H9 (cell line): ENCODE data around the gene KDM4E. TPM values are rescaled to one million over a fixed set of nuclear protein-coding genes. Genes with fewer than 3 reads are reported as not detected.
"Not testable (repeated sequence)": the region's sequence is repeated elsewhere in the genome, so short reads cannot be mapped to it uniquely, and the experiment has no call there.

Experiments used
- DNase-seq: peaks from one replicate; pipeline ENCODE4 v3.0.0-alpha.2; 2017
- H2AFZ ChIP-seq: one replicate; pipeline ENCODE4 v1.6.1; 2013; ENCODE audit warnings: mild to moderate bottlenecking, low read length, control low read depth, moderate library complexity
- H2AK5ac ChIP-seq: 2 replicates; pipeline ENCODE4 v1.6.1; 2013; ENCODE audit warnings: low read length, control low read depth, mixed read lengths; ENCODE audit not compliant: insufficient read length
- H2BK120ac ChIP-seq: one replicate; pipeline ENCODE4 v1.6.1; 2013; ENCODE audit warnings: low read depth, mild to moderate bottlenecking, low read length, control low read depth, inconsistent platforms; ENCODE audit not compliant: poor library complexity, severe bottlenecking
- H2BK12ac ChIP-seq: 2 replicates; pipeline ENCODE4 v1.6.1; 2013; ENCODE audit warnings: low read length, control low read depth, mixed read lengths, low read depth; ENCODE audit not compliant: insufficient read length
- H2BK15ac ChIP-seq: 2 replicates; pipeline ENCODE4 v1.6.1; 2013; ENCODE audit warnings: low read depth, low read length, control low read depth
- H2BK20ac ChIP-seq: one replicate; pipeline ENCODE4 v1.6.1; 2013; ENCODE audit warnings: low read depth, mild to moderate bottlenecking, low read length, control low read depth, inconsistent platforms; ENCODE audit not compliant: poor library complexity, severe bottlenecking
- H2BK5ac ChIP-seq: 2 replicates; pipeline ENCODE4 v1.6.1; 2013; ENCODE audit warnings: low read length, control low read depth, mixed read lengths; ENCODE audit not compliant: insufficient read length
- H3K14ac ChIP-seq: 2 replicates; pipeline ENCODE4 v1.6.1; 2013; ENCODE audit warnings: low read length, control low read depth; ENCODE audit not compliant: insufficient read depth
- H3K18ac ChIP-seq: 2 replicates; pipeline ENCODE4 v1.6.1; 2013; ENCODE audit warnings: low read depth, mild to moderate bottlenecking, mixed read lengths, low read length, control low read depth; ENCODE audit not compliant: insufficient read length
- H3K23ac ChIP-seq: 2 replicates; pipeline ENCODE4 v1.6.1; 2013; ENCODE audit warnings: low read length, control low read depth, mixed read lengths, low read depth; ENCODE audit not compliant: insufficient read length
- H3K23me2 ChIP-seq: 2 replicates; pipeline ENCODE4 v1.6.1; 2013; ENCODE audit warnings: low read depth, mild to moderate bottlenecking, mixed read lengths, low read length, control low read depth; ENCODE audit not compliant: insufficient read length, poor library complexity, severe bottlenecking
- H3K27ac ChIP-seq: 2 replicates; pipeline ENCODE4 v1.5.1; 2013; ENCODE audit warnings: low read length, control low read depth, mixed read lengths, low read depth; ENCODE audit not compliant: insufficient read length
- H3K27me3 ChIP-seq: 2 replicates; pipeline ENCODE4 v1.6.1; 2013; ENCODE audit warnings: low read length, control low read depth, inconsistent platforms; ENCODE audit not compliant: insufficient read depth
- H3K4ac ChIP-seq: 2 replicates; pipeline ENCODE4 v1.6.1; 2013; ENCODE audit warnings: low read depth, mild to moderate bottlenecking, control low read depth, inconsistent platforms, low read length, moderate library complexity
- H3K4me1 ChIP-seq: 2 replicates; pipeline ENCODE4 v1.6.1; 2013; ENCODE audit warnings: low read length, control low read depth, inconsistent platforms; ENCODE audit not compliant: insufficient read depth
- H3K4me2 ChIP-seq: 2 replicates; pipeline ENCODE4 v1.6.1; 2013; ENCODE audit warnings: low read length, control low read depth, mixed read lengths; ENCODE audit not compliant: insufficient read length, insufficient read depth
- H3K56ac ChIP-seq: 2 replicates; pipeline ENCODE4 v1.6.1; 2013; ENCODE audit warnings: low read depth, mild to moderate bottlenecking, mixed read lengths, low read length, control low read depth; ENCODE audit not compliant: insufficient read length
- H3K79me1 ChIP-seq: 2 replicates; pipeline ENCODE4 v1.6.1; 2013; ENCODE audit warnings: low read depth, mild to moderate bottlenecking, moderate library complexity, low read length, control low read depth, inconsistent platforms; ENCODE audit not compliant: insufficient read depth, poor library complexity, severe bottlenecking
- H3K79me2 ChIP-seq: 2 replicates; pipeline ENCODE4 v1.6.1; 2013; ENCODE audit warnings: low read length, control low read depth, inconsistent platforms; ENCODE audit not compliant: insufficient read depth
- H3K9ac ChIP-seq: 2 replicates; pipeline ENCODE4 v1.6.1; 2013; ENCODE audit warnings: low read length, control low read depth, mixed read lengths; ENCODE audit not compliant: insufficient read length; ENCODE audit errors: extremely low read depth
- H3K9me3 ChIP-seq: one replicate; pipeline ENCODE4 v1.6.1; 2013; ENCODE audit warnings: low read depth, low read length, inconsistent platforms; ENCODE audit not compliant: control insufficient read depth
- H3T11ph ChIP-seq: one replicate; pipeline ENCODE4 v1.6.1; 2013; ENCODE audit warnings: mild to moderate bottlenecking, low read length, control low read depth, inconsistent platforms
- H4K20me1 ChIP-seq: one replicate; pipeline ENCODE4 v1.6.1; 2013; ENCODE audit not compliant: control insufficient read depth, insufficient read length, insufficient read depth
- H4K5ac ChIP-seq: 2 replicates; pipeline ENCODE4 v1.6.1; 2013; ENCODE audit warnings: low read depth, mild to moderate bottlenecking, mixed read lengths, low read length, control low read depth; ENCODE audit not compliant: insufficient read length
- H4K8ac ChIP-seq: replicated peaks from 2 replicates; pipeline ENCODE4 v1.6.1; 2013; ENCODE audit warnings: low read length, control low read depth, mixed read lengths, low read depth; ENCODE audit not compliant: insufficient read length
- H4K91ac ChIP-seq: 2 replicates; pipeline ENCODE4 v1.6.1; 2013; ENCODE audit warnings: low read depth, mild to moderate bottlenecking, moderate library complexity, mixed read lengths, low read length, control low read depth; ENCODE audit not compliant: insufficient read length
- H3K27ac Mint-ChIP-seq, 3 experiments: 2 replicates in 2 of 3; 3 replicates in 1 of 3; pipeline ENCODE4 v1.8.0; 2020 to 2021; ENCODE audit warnings: mixed read lengths in 3 of 3, mild to moderate bottlenecking in 1 of 3, moderate library complexity in 1 of 3
- H3K27me3 Mint-ChIP-seq: 2 replicates; pipeline ENCODE4 v1.8.0; 2021; ENCODE audit warnings: low read depth, mild to moderate bottlenecking, moderate library complexity, mixed read lengths
- H3K36me3 Mint-ChIP-seq, 3 experiments: 2 replicates in 2 of 3; 3 replicates in 1 of 3; pipeline ENCODE4 v1.8.0; 2020 to 2021; ENCODE audit warnings: low read depth in 3 of 3, mixed read lengths in 3 of 3; ENCODE audit not compliant: insufficient read depth in 1 of 3
- H3K4me1 Mint-ChIP-seq, 2 experiments: 2 replicates each; pipeline ENCODE4 v1.8.0; 2020; ENCODE audit warnings: mixed read lengths in 2 of 2
- H3K4me3 Mint-ChIP-seq, 2 experiments: 2 replicates in 1 of 2; 3 replicates in 1 of 2; pipeline ENCODE4 v1.8.0; 2020 to 2021; ENCODE audit warnings: mild to moderate bottlenecking in 2 of 2, mixed read lengths in 2 of 2, moderate library complexity in 1 of 2
- H3K9me3 Mint-ChIP-seq, 2 experiments: 2 replicates in 1 of 2; 3 replicates in 1 of 2; pipeline ENCODE4 v1.8.0; 2020; ENCODE audit warnings: mild to moderate bottlenecking in 2 of 2, mixed read lengths in 2 of 2, moderate library complexity in 1 of 2
- WGBS: extraction: QIAGEN DNeasy Blood & Tissue Kit; methylation state at CpG from one replicate; pipeline ENCODE4 v1.1.7; 2013; ENCODE audit warnings: missing lambda C conversion rate, low lambda C conversion rate, mixed read lengths; ENCODE audit not compliant: insufficient read length; ENCODE audit errors: extremely low coverage; 5-methylcytosine and 5-hydroxymethylcytosine counted together
- total RNA-seq: library from RNA; stranded (reverse); gene quantifications from 2 replicates; pipeline ENCODE4 v1.2.1, GENCODE V29; 2021
- TF ChIP-seq, protein P1 (sequence below): fragments of 200-600 bp; sonication (generic); conservative IDR thresholded peaks from 3 replicates; pipeline ENCODE4 v1.8.0; 2021; ENCODE audit warnings: antibody characterized with exemption, mild to moderate bottlenecking

Gene KDM4E
- total RNA-seq, 1 experiment from 2014 or later = not detected

DNA sequence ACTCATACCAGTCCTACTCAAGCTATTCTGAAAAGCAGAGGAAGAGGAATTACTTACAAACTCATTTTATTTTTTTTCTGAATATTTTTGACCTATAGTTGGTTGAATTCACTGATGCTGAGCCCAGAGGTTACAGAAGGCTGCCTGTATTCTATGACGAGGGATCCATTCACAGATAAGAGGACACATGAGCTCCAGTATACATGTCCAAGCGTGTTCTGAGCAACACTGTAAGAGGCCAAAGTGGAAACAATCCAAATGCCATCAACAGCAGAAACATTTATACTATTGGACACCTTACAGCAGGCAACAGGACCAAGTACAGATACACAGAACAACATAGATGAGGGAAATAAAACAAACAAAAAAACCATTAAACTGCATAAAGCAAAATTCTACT, 10.3 kb downstream of the KDM4E start:
- Histone ChIP-seq H3K9ac (no peak overlapping the region), H2BK20ac (no peak overlapping the region), H2AK5ac (no peak overlapping the region), H3K23ac (no peak overlapping the region), H4K91ac (no peak overlapping the region), H3K4ac (no peak overlapping the region), H4K5ac (no peak overlapping the region), H3K23me2 (no peaks in the 10 kb centered on the region), H2BK5ac (no peak overlapping the region), H3K27ac (no peak overlapping the region), H3K9me3 (no peaks in the 10 kb centered on the region), H3K56ac (no peak overlapping the region), H3K4me2 (no peak overlapping the region), H4K20me1 (no peaks in the 10 kb centered on the region), H3K27me3 (no peaks in the 10 kb centered on the region), H3K79me2 (no peaks in the 10 kb centered on the region), H3K79me1 (no peaks in the 10 kb centered on the region), H2BK15ac (no peak overlapping the region), H4K8ac (no peak overlapping the region), H2BK12ac (no peak overlapping the region), H3K14ac (no peak overlapping the region), H3K4me1 (no peaks in the 10 kb centered on the region), H3T11ph (no peak overlapping the region), H2AFZ (no peak overlapping the region), H3K18ac (no peak overlapping the region), H2BK120ac (no peak overlapping the region)
- Mint-ChIP-seq H3K36me3 (peaks cover 0 to 2% (median 0%) of the 10 kb centered on the region in 3 experiments; a peak in 1 of 7 replicates), H3K4me3 (no peak overlapping the region), H3K27me3 (peaks cover 7% of the 10 kb centered on the region), H3K9me3 (peaks cover 0 to under 1% of the 10 kb centered on the region in 2 experiments; a peak in 2 of 5 replicates), H3K27ac (no peak overlapping the region), H3K4me1 (no peaks in the 10 kb centered on the region)
- WGBS = no CpG with 5 or more reads among the region's 2 CpGs
- DNase-seq = no peak
- TF ChIP-seq, protein P1, sequence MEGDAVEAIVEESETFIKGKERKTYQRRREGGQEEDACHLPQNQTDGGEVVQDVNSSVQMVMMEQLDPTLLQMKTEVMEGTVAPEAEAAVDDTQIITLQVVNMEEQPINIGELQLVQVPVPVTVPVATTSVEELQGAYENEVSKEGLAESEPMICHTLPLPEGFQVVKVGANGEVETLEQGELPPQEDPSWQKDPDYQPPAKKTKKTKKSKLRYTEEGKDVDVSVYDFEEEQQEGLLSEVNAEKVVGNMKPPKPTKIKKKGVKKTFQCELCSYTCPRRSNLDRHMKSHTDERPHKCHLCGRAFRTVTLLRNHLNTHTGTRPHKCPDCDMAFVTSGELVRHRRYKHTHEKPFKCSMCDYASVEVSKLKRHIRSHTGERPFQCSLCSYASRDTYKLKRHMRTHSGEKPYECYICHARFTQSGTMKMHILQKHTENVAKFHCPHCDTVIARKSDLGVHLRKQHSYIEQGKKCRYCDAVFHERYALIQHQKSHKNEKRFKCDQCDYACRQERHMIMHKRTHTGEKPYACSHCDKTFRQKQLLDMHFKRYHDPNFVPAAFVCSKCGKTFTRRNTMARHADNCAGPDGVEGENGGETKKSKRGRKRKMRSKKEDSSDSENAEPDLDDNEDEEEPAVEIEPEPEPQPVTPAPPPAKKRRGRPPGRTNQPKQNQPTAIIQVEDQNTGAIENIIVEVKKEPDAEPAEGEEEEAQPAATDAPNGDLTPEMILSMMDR = no peak

DNA sequence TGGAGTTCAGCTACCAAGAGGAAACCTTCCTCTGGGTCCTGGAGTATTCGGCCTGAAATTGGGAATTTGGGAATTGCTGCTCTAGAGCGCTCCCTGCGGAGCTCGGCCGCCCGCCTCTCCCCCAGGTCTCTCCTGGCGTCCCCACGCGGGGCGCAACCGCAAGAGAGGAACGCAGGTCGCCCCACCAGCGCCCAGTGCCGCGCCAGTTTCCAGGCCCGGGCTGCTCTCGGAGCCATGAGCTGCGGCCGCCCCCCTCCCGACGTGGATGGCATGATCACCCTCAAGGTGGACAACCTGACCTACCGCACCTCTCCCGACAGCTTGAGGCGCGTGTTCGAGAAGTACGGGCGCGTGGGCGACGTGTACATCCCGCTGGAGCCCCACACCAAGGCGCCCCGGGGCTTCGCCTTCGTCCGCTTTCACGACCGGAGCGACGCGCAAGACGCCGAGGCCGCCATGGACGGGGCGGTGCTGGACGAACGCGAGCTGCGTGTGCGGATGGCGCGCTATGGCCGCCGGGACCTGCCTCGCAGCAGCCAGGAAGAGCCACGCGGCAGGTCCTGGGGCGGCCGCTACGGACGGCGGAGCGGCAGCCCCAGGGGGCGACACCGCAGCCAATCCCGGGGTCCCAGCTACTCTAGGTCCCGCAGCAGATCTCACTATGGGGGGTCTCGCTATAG, 12.4 kb downstream of the KDM4E start:
- not testable (repeated sequence) for H3K4me1 ChIP-seq, H3T11ph ChIP-seq, H3K79me2 ChIP-seq, H3K79me1 ChIP-seq, H3K9ac ChIP-seq, H3K4me1 Mint-ChIP-seq, H3K23me2 ChIP-seq, H4K5ac ChIP-seq, H2BK20ac ChIP-seq, H2BK12ac ChIP-seq, H4K8ac ChIP-seq, H3K56ac ChIP-seq, H2AK5ac ChIP-seq, H2BK15ac ChIP-seq, H4K91ac ChIP-seq, H2BK120ac ChIP-seq, H3K27me3 ChIP-seq, H4K20me1 ChIP-seq, H3K4me2 ChIP-seq, H3K27me3 Mint-ChIP-seq, H3K27ac ChIP-seq, H3K4ac ChIP-seq, DNase-seq, H3K14ac ChIP-seq, H3K18ac ChIP-seq, H2BK5ac ChIP-seq, H3K4me3 Mint-ChIP-seq, H3K23ac ChIP-seq, H3K36me3 Mint-ChIP-seq, H2AFZ ChIP-seq, H3K27ac Mint-ChIP-seq, H3K9me3 ChIP-seq, H3K9me3 Mint-ChIP-seq
- no CpG with 5 or more reads among the region's 71 CpGs for WGBS
